ENCODE data around the gene RPS27L. TPM values are rescaled to one million over a fixed set of nuclear protein-coding genes. Genes with fewer than 3 reads are reported as not detected.

RPS27L gene
- polyA plus RNA-seq, 1 experiment, result 171 TPM

DNA sequence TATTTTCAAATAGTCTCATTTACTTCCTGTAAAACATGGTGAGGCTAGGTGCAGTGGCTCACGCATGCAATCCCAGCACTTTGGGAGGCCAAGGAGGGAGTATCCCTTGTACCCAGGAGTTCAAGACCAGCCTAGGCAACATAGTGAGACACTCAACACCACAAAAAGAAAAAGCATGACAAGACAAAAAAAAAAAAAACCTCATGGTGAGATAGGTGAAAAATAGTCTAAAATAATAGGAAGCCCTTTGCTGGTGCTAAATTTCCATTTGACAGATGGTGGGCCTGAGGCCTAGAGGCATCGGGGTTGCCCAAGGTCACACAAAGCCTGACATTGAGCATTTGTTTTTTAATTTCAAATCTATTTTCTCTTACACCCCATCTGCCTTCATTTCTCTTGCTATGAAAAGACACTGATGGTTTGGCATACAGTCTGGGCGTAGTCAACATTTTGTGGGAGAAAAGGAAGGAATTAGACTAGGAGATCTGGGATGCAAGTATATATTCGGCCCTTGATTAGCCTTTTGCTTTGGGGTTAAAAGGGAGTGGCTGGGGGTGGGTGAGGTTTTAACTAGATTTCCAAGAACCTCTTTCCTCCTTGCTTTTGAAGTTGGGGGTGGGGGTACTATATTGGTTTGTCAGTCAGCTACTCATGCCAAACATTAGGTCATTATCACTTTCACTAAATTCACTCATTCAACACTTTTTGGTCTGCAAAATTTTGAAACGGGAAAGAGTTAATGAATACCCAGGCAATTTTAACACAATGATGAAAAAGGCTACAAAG, 43.4 kb upstream of the RPS27L start:
- ChIA-PET POLR2A (no interaction called here), CTCF (no interaction called here)
- no peak for DNase-seq (ENCODE audit: low read depth)

DNA sequence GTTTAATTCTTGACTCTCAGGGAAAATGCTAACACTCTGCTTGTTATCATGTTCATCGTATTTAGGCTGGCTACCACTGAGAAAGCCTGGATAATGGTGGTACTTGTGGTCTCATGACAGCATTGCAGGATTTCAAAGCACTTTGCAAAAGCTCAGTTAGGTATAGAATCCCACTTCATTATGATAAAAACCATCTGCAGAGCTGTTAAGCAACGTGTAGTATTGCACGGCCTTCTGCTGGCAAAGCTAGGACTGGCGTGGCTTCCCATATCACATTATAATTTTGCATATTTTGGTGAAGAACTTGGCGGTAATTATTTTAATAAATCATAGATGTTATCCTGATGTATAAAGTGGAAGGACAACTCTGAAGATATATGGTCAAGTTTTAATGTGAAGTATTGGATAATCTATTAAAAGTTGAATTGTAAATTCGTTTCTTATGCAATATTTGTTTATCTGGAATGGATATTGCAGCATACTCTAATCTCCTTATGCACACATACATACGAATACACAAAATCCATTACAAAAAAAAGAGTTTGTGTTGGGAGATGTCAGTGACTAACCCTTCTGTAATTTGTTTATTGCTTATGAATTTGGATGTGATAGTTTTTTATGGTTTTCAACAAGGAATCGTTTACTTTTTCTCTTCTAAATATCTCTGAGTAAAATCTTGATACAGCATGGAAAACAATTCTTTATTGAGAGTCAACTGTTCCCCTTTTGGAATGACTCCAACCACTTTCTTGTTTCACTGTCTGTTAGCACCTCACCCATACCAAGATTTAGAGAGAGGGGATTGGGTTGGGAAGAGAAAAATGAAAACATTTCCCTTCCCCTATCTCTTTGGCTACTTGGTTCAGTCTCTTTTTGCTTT, 41.3 kb upstream of the RPS27L start:
- CTCF ChIA-PET, result interaction anchor here (3.6 kb wide), 1 partner anchor 12 kb away, joined by 12 read pairs; no protein-coding TSS in a partner anchor

More for the DNA sequence above, 43.4 kb upstream of the RPS27L start:
- H3K27me3 ChIP-seq (ENCODE audit: control insufficient read depth, insufficient read depth, low read length), result no peaks in the 10 kb centered on the region
- H3K36me3 ChIP-seq (ENCODE audit: control insufficient read depth, insufficient read depth, low read length), result no peaks in the 10 kb centered on the region; the same call in 1 of the 2 replicates
- H3K4me3 ChIP-seq (ENCODE audit: low read depth, low read length), result no peak overlapping the region
- TF ChIP-seq, protein P1, sequence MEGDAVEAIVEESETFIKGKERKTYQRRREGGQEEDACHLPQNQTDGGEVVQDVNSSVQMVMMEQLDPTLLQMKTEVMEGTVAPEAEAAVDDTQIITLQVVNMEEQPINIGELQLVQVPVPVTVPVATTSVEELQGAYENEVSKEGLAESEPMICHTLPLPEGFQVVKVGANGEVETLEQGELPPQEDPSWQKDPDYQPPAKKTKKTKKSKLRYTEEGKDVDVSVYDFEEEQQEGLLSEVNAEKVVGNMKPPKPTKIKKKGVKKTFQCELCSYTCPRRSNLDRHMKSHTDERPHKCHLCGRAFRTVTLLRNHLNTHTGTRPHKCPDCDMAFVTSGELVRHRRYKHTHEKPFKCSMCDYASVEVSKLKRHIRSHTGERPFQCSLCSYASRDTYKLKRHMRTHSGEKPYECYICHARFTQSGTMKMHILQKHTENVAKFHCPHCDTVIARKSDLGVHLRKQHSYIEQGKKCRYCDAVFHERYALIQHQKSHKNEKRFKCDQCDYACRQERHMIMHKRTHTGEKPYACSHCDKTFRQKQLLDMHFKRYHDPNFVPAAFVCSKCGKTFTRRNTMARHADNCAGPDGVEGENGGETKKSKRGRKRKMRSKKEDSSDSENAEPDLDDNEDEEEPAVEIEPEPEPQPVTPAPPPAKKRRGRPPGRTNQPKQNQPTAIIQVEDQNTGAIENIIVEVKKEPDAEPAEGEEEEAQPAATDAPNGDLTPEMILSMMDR (IDR thresholded peaks at IDR 0.05; ENCODE audit: insufficient read depth, low read depth, low read length), result no peak

DNA sequence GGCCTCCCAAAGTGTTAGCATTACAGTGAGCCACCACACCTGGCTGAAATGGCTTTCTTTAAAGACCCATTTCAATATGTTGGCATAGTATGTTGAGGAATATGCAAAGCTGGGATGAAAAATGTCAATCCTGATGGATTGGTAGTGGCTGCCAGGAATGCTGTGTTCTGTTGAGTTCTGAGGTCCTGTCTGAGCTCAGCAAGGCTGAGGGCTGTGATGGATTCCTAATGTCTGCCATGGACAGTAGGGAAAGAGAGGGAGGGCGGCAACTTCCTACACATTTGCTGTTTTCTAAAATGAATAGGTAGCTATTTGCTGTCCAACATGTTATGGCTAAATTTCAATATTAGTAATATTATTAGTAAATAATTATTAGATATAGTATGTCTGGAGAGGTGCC, 40.3 kb upstream of the RPS27L start:
- TF ChIP-seq, protein P1 (IDR thresholded peaks at IDR 0.05; ENCODE audit: insufficient read depth, low read depth, low read length), result no peak
- CTCF ChIA-PET, result interaction anchor here (3.6 kb wide), 1 partner anchor 13 kb away, joined by 12 read pairs; no protein-coding TSS in a partner anchor
- Histone ChIP-seq H3K36me3 (ENCODE audit: control insufficient read depth, insufficient read depth, low read length) (no peaks in the 10 kb centered on the region; the same call in 1 of the 2 replicates), H3K4me3 (ENCODE audit: low read depth, low read length) (no peak overlapping the region), H3K27me3 (ENCODE audit: control insufficient read depth, insufficient read depth, low read length) (no peaks in the 10 kb centered on the region)
- no peak for DNase-seq (ENCODE audit: low read depth)
- POLR2A ChIA-PET, result no interaction called here

More for the DNA sequence above, 41.3 kb upstream of the RPS27L start:
- H3K36me3 ChIP-seq (ENCODE audit: control insufficient read depth, insufficient read depth, low read length), result no peaks in the 10 kb centered on the region; the same call in 1 of the 2 replicates
- TF ChIP-seq, protein P1 (IDR thresholded peaks at IDR 0.05; ENCODE audit: insufficient read depth, low read depth, low read length), result no peak
- POLR2A ChIA-PET, result no interaction called here
- H3K4me3 ChIP-seq (ENCODE audit: low read depth, low read length), result no peak overlapping the region
- H3K27me3 ChIP-seq (ENCODE audit: control insufficient read depth, insufficient read depth, low read length), result no peaks in the 10 kb centered on the region
- no peak for DNase-seq (ENCODE audit: low read depth)

DNA sequence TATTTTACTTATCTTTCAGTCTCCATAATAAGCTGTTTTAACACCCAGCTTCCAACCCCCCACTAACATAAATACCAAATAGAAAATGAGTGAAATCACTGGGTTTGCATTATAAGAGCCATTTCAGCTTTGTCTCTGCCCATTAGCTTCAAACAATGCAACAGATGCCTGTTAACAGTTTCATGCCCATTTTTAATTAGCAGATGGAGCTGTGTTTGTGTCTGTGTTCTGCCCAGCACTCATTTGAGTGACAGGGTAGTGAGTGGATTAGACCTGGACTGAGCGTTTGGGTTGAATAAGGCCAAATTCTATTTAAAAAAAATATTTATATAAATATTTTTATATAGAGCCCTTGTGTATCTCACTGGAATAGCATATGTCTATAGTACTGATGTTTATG, 39.6 kb upstream of the RPS27L start:
- Histone ChIP-seq H3K27me3 (ENCODE audit: control insufficient read depth, insufficient read depth, low read length) (no peaks in the 10 kb centered on the region), H3K36me3 (ENCODE audit: control insufficient read depth, insufficient read depth, low read length) (no peaks in the 10 kb centered on the region; the same call in 1 of the 2 replicates), H3K4me3 (ENCODE audit: low read depth, low read length) (no peak overlapping the region)
- no peak for DNase-seq (ENCODE audit: low read depth)
- TF ChIP-seq, protein P1 (IDR thresholded peaks at IDR 0.05; ENCODE audit: insufficient read depth, low read depth, low read length), result no peak
- POLR2A ChIA-PET, result no interaction called here
- CTCF ChIA-PET, result interaction anchor here (3.6 kb wide), 1 partner anchor 14 kb away, joined by 12 read pairs; no protein-coding TSS in a partner anchor

DNA sequence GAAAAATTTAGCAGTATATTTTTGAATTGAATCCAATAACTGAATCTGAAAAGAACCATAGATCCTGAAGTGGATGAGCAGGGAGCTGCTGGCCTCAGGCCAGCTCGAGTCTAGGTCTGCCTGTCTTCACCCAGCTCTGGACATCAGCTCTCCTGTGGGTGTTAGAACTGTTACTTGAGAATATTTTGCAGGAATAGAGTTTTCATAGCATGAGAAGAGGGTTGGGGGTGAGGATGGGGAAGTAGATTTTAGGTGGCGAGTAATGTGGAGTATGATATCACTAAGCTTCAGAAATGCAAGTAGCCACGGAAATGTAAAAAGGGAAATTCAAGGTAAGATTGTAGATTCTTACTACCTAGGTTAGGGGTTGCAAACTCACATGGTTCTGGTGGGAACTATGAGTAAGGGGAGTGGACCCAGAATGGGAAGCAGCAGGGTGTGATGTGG, 38.3 kb upstream of the RPS27L start:
- DNase-seq (ENCODE audit: low read depth), result no peak
- CTCF ChIA-PET, result interaction anchor here (0.6 to 3.6 kb wide), 4 partner anchors 10 to 1008 kb away, joined by 3 to 12 read pairs (median 4); no protein-coding TSS in a partner anchor
- TF ChIP-seq, protein P1 (IDR thresholded peaks at IDR 0.05; ENCODE audit: insufficient read depth, low read depth, low read length), result no peak
- Histone ChIP-seq H3K4me3 (ENCODE audit: low read depth, low read length) (no peak overlapping the region), H3K27me3 (ENCODE audit: control insufficient read depth, insufficient read depth, low read length) (no peaks in the 10 kb centered on the region), H3K36me3 (ENCODE audit: control insufficient read depth, insufficient read depth, low read length) (no peaks in the 10 kb centered on the region; the same call in 1 of the 2 replicates)
- POLR2A ChIA-PET, result no interaction called here
